COR-L47 (cell line): Measurements from ENCODE around the gene L3MBTL4.

Experiments used
- DNase-seq: peaks from one replicate; lab custom pipeline; 2025; lab: John Stamatoyannopoulos, UW

The L3MBTL4 gene

GRCh38 chr18:5986257-5986931, 428.3 kb downstream of the L3MBTL4 start:
- DNase-seq, result no peak

- DNase-seq, result no peak
Observed at GRCh38 chr18:5984245-5984644, 430.5 kb downstream of the L3MBTL4 start.

GRCh38 chr18:5983488-5983887, 431.2 kb downstream of the L3MBTL4 start:
- DNase-seq, result no peak

GRCh38 chr18:5982332-5982731, 432.4 kb downstream of the L3MBTL4 start:
- no peak for DNase-seq

- DNase-seq, result no peak
Observed at GRCh38 chr18:5980721-5981120, 434.0 kb downstream of the L3MBTL4 start.

- no peak for DNase-seq
Observed at GRCh38 chr18:5979971-5980457, 434.7 kb downstream of the L3MBTL4 start.

GRCh38 chr18:5979176-5979888, 435.4 kb downstream of the L3MBTL4 start:
- DNase-seq, result no peak

GRCh38 chr18:5977022-5977421, 437.7 kb downstream of the L3MBTL4 start:
- no peak for DNase-seq

- DNase-seq, result no peak
Observed at GRCh38 chr18:5975111-5976002, 439.4 kb downstream of the L3MBTL4 start.

- no peak for DNase-seq
Observed at GRCh38 chr18:5974696-5975095, 440.0 kb downstream of the L3MBTL4 start.

- no peak for DNase-seq
Observed at GRCh38 chr18:5973099-5973498, 441.6 kb downstream of the L3MBTL4 start.

GRCh38 chr18:5972298-5972697, 442.4 kb downstream of the L3MBTL4 start:
- DNase-seq, result no peak

GRCh38 chr18:5969989-5970403, 444.7 kb downstream of the L3MBTL4 start:
- DNase-seq, result no peak

GRCh38 chr18:5969355-5969988, 445.2 kb downstream of the L3MBTL4 start:
- DNase-seq, result no peak

- DNase-seq, result no peak
Observed at GRCh38 chr18:5967666-5968065, 447.0 kb downstream of the L3MBTL4 start.

- DNase-seq, result no peak
Observed at GRCh38 chr18:5967007-5967406, 447.7 kb downstream of the L3MBTL4 start.

- no peak for DNase-seq
Observed at GRCh38 chr18:5966514-5966913, 448.2 kb downstream of the L3MBTL4 start.

- DNase-seq, result no peak
Observed at GRCh38 chr18:5964996-5965395, 449.7 kb downstream of the L3MBTL4 start.

- no peak for DNase-seq
Observed at GRCh38 chr18:5964596-5964995, 450.1 kb downstream of the L3MBTL4 start.

GRCh38 chr18:5964108-5964507, 450.6 kb downstream of the L3MBTL4 start:
- DNase-seq, result no peak

- DNase-seq, result no peak
Observed at GRCh38 chr18:5963267-5963666, 451.4 kb downstream of the L3MBTL4 start.

- peak; percentile 79 for DNase-seq
Observed at GRCh38 chr18:5962362-5962761, 452.3 kb downstream of the L3MBTL4 start.
